Prostate gland (tissue), 2 donors: ENCODE data around the gene KCNQ1. TPM values are rescaled to one million over a fixed set of nuclear protein-coding genes. Genes with fewer than 3 reads are reported as not detected.

Experiments
- DNase-seq: peaks from one replicate; pipeline ENCODE4 v3.0.0-alpha.2; 2019; ENCODE audit warnings: low spot score
- H3K27ac ChIP-seq, 2 donors: fragments of 200-600 bp; sonication (generic); 2 replicates each; pipeline ENCODE4 v1.5.1; 2017 to 2019
- H3K27me3 ChIP-seq: fragments of 200-600 bp; sonication (generic); replicated peaks from 2 replicates; pipeline ENCODE4 v1.5.1; 2019; ENCODE audit not compliant: insufficient read depth
- H3K36me3 ChIP-seq, 2 donors: fragments of 200-600 bp; sonication (generic); 1 replicate in 1 of 2; 2 replicates in 1 of 2; pipeline versions ENCODE4 v1.5.1 to v1.8.1; 2017 to 2019
- H3K4me1 ChIP-seq: fragments of 200-600 bp; sonication (generic); replicated peaks from 2 replicates; pipeline ENCODE4 v1.5.1; 2019
- H3K4me3 ChIP-seq, 2 donors: fragments of 200-600 bp; sonication (generic); 2 replicates each; pipeline ENCODE4 v1.5.1; 2017 to 2019
- H3K9me3 ChIP-seq: fragments of 200-600 bp; sonication (generic); 2 replicates; pipeline ENCODE4 v1.5.1; 2017
- POLR2A ChIP-seq: fragments of 450-650 bp; IDR thresholded peaks from one replicate; pipeline ENCODE4 v1.6.1; 2016; ENCODE audit warnings: antibody characterized with exemption, mild to moderate bottlenecking
- POLR2AphosphoS5 ChIP-seq: sonication (generic); formaldehyde crosslinking; IDR thresholded peaks from one replicate; pipeline ENCODE4 v1.6.1; 2017; ENCODE audit warnings: antibody characterized with exemption
- WGBS: methylation state at CpG from one replicate; pipeline ENCODE4 v1.1.5; 2018; 5-methylcytosine and 5-hydroxymethylcytosine counted together
- intact Hi-C: fragments of 100-400 bp; cut with DNase I; formaldehyde crosslinking; loops from one replicate; pipeline ENCODE4 v1.14.2; 2022
- total RNA-seq, 2 donors: library from RNA; depleted of rRNA; stranded (reverse); fragments of >200 nt; gene quantifications; one replicate each; pipeline ENCODE4 v1.1.0, GENCODE V29; 2016
- TF ChIP-seq, protein P1 (sequence below), 4 experiments: fragments of 200-600 bp in 2 of 4; fragments of 450-650 bp in 2 of 4; sonication (generic) in 2 of 4; IDR thresholded peaks; 1 replicate in 3 of 4; 2 replicates in 1 of 4; pipeline ENCODE4 v1.5.1; 2016 to 2019; ENCODE audit warnings: antibody characterized with exemption in 4 of 4, mild to moderate bottlenecking in 2 of 4, moderate library complexity in 2 of 4

The KCNQ1 gene
- total RNA-seq, 2 donors from 2014 or later = 10.0 to 33.8 TPM

DNA sequence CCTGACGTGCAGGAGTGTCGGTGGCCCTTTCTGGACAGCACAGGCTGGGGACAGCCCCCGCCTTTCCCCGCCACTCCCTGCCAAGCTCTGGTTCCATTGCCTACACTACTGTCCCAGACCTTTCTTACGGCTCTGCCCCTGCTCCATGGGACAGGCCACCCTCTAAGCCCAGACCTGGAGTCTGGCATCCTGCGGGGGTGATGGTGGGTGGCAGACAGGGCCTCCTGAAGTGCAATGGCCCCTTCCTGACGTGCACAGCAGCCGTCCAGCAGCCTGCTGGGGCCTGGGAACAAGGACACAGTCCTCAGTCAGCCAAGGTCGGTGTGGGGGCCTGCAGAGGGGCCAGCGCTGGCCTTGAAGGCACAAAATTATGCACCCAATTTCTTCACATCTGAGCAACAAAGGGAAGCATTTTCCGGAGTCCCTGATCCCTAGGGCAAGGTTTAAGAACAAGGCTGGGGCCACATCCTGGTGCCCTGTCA lies 334.7 kb downstream of the KCNQ1 start:
- Histone ChIP-seq H3K4me1 (peaks cover 16% of the 10 kb centered on the region), H3K27ac (peak overlapping the region; percentile 74), H3K4me3 (no peak overlapping the region), H3K36me3 (no peaks in the 10 kb centered on the region), H3K27me3 (no peaks in the 10 kb centered on the region), H3K9me3 (no peaks in the 10 kb centered on the region)
- DNase-seq = no peak
- WGBS = 79% methylated on average over 11 of the region's 11 CpGs
- no peak for TF ChIP-seq POLR2AphosphoS5
- no peak for TF ChIP-seq POLR2A
- TF ChIP-seq, protein P1, sequence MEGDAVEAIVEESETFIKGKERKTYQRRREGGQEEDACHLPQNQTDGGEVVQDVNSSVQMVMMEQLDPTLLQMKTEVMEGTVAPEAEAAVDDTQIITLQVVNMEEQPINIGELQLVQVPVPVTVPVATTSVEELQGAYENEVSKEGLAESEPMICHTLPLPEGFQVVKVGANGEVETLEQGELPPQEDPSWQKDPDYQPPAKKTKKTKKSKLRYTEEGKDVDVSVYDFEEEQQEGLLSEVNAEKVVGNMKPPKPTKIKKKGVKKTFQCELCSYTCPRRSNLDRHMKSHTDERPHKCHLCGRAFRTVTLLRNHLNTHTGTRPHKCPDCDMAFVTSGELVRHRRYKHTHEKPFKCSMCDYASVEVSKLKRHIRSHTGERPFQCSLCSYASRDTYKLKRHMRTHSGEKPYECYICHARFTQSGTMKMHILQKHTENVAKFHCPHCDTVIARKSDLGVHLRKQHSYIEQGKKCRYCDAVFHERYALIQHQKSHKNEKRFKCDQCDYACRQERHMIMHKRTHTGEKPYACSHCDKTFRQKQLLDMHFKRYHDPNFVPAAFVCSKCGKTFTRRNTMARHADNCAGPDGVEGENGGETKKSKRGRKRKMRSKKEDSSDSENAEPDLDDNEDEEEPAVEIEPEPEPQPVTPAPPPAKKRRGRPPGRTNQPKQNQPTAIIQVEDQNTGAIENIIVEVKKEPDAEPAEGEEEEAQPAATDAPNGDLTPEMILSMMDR (IDR thresholded peaks at IDR 0.05) = no peak
- intact Hi-C loops = loop anchor here (5.0 kb wide), 3 partner anchors 48 to 247 kb away; no protein-coding TSS in a partner anchor

DNA sequence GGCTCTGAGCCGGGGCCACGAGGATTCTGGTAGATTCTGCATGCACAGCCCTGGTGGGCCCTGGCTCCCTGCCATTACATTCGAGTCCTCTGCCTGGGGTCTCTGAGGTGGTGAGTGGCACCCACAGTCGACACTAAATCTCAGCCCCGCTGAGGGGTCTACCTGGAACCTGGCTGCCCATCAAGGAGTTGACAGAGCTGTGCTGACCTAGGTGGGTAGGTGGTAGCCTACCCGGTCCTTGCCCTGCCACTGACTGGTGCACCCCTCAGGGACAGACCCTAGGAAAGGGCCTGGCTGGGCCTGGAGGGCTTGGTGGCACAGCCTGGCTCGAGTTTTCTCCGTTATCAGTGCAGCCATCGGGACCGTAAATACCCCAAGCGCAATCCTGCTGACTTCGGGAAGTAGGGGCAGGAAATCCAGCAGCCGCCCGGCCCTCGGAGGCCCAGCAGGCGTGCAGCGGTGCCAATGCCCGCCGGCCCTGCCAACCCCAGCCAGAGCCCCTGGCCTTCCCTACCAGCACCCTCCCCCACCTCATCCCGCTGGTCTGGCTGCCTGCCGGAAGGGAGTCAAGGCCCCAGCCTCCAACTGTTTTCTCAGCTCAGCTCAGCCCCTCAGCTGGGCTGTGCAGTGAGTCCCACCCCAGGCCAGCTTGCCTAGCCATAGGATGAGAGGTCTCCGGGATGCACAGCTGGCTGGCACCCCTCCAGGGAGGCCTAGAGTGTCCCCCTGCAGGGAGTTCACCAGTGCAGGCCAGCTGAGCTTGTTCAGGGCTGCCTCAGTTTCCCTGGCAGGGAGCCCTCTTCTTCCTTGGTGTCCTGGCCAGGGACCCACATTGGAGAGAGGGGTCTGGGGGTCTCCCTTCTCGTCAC lies 335.4 kb downstream of the KCNQ1 start:
- H3K9me3 ChIP-seq = no peaks in the 10 kb centered on the region
- H3K4me3 ChIP-seq = no peak overlapping the region
- DNase-seq = peak; percentile 4
- intact Hi-C loops = loop anchor here (5.0 kb wide), 3 partner anchors 47 to 248 kb away; no protein-coding TSS in a partner anchor
- peak overlapping the region; percentile 74 for H3K27ac ChIP-seq
- H3K27me3 ChIP-seq = no peaks in the 10 kb centered on the region
- H3K4me1 ChIP-seq = peaks cover 16% of the 10 kb centered on the region
- WGBS = 74% methylated on average over 19 of the region's 23 CpGs
- TF ChIP-seq POLR2AphosphoS5 = no peak
- no peak for TF ChIP-seq POLR2A
- TF ChIP-seq, protein P1 (IDR thresholded peaks at IDR 0.05) = no peak
- no peaks in the 10 kb centered on the region for H3K36me3 ChIP-seq

DNA sequence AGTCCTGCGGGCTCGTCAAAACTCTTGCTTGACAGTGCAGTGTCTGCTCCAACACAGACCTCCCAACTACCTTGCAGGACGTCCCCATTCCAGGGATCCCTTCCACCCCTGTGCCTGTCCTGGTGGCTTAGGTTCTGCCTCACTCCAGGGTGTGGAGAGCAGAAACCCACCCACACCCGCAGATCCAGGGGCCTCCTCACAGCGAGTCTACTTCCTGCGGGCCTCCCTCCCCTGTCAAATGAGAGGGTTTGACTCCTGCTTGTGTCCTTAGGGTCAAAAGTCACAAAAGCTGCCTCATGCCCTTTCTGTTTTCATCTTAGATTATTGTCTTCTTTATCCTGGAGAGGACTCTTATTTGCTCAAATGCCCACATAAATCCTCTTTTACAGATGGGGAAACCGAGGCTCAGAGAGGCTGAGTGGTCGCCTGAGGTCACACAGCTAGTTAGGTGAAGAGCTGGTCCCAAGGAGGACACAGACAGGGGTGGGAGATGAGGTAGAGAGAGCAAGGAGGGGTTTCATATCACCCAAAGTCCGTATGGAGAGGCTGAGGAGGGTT lies 336.1 kb downstream of the KCNQ1 start:
- peaks cover 16% of the 10 kb centered on the region for H3K4me1 ChIP-seq

DNA sequence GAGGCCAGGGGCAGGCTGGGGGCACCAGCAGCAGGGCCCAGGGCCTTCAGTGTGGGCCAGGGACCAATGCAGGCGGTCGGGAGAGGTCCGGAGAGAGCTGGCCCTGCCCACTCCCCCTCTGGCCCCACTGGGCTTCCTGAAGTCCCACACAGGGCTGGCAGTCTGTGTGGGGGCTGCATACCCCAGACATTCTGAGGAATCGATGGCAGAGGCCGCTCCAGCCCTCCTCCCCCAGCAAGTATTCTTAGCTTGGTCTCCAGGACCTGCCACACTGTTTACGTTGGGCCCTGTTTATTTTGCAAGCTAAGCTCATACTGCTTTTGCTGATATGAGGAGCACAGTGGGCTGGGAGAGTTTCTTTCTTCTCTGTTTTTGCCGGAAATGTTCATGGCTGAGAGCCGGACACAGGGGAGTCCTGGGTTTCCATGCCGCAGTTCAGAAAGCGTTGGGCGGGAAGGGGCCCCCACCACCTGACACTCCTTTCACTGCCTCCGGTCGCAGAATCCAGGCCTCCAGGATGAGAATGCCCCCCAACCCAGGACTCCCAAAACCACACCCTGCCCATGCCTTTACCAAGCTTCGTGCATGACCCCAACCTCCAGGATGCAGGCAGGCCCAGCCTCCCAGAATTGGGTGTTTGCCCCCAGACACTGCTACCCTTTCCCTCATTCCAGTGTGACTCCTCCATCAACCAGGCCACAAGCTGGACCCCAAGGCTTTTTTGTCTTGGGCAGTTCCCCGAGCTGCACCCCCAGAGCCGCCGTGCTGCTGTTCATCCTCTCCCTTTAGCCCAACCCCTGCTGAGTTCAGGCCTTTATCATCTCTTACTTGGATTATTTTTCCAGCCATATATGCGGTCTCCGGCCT lies 336.8 kb downstream of the KCNQ1 start:
- H3K27me3 ChIP-seq = no peaks in the 10 kb centered on the region
- no peaks in the 10 kb centered on the region for H3K9me3 ChIP-seq
- no peaks in the 10 kb centered on the region for H3K36me3 ChIP-seq
- 78% methylated on average over 19 of the region's 19 CpGs for WGBS
- TF ChIP-seq, protein P1 (IDR thresholded peaks at IDR 0.05) = no peak
- TF ChIP-seq POLR2AphosphoS5 = no peak
- TF ChIP-seq POLR2A = no peak
- DNase-seq = peak; percentile 3
- H3K4me3 ChIP-seq = no peak overlapping the region
- intact Hi-C loops = no loop called here
- peaks cover 16% of the 10 kb centered on the region for H3K4me1 ChIP-seq
- peak overlapping the region in 1 of 2 donors; percentile 5 for H3K27ac ChIP-seq

More for the DNA sequence above, 336.1 kb downstream of the KCNQ1 start:
- WGBS = 84% methylated on average over 9 of the region's 9 CpGs
- intact Hi-C loops = no loop called here
- no peaks in the 10 kb centered on the region for H3K36me3 ChIP-seq
- TF ChIP-seq POLR2A (no peak), POLR2AphosphoS5 (no peak)
- TF ChIP-seq, protein P1 (IDR thresholded peaks at IDR 0.05) = no peak
- no peaks in the 10 kb centered on the region for H3K27me3 ChIP-seq
- peak overlapping the region in 1 of 2 donors; percentile 5 for H3K27ac ChIP-seq
- DNase-seq = peak; percentile 2
- no peaks in the 10 kb centered on the region for H3K9me3 ChIP-seq
- no peak overlapping the region for H3K4me3 ChIP-seq
